ENCODE measurements around the gene ACKR3. TPM values are rescaled to one million over a fixed set of nuclear protein-coding genes. Genes with fewer than 3 reads are reported as not detected.

ACKR3 gene
- total RNA-seq, 2 experiments from 2014 or later: 0.86 to 1.6 TPM

DNA sequence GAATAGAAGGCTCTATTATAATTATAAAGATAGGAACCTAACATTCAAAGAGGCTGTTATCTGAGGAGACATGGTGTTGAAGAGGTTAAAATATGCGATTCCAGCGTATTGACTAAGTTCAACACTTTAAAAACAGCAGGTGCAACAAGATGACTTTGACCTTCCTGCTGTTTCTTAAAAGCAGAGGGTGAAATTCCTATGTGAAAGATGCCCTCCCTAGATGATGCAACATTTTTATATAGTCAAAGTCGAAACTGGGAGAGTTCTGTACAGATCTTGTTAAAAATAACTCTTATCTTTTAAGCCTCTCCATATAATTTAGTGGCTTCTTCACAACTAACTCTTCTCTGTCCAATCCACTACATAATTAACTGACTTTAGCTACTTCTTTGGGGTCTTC lies 4.4 kb upstream of the ACKR3 start:
- ChIA-PET CTCF (no interaction called here), POLR2A (no interaction called here)

DNA sequence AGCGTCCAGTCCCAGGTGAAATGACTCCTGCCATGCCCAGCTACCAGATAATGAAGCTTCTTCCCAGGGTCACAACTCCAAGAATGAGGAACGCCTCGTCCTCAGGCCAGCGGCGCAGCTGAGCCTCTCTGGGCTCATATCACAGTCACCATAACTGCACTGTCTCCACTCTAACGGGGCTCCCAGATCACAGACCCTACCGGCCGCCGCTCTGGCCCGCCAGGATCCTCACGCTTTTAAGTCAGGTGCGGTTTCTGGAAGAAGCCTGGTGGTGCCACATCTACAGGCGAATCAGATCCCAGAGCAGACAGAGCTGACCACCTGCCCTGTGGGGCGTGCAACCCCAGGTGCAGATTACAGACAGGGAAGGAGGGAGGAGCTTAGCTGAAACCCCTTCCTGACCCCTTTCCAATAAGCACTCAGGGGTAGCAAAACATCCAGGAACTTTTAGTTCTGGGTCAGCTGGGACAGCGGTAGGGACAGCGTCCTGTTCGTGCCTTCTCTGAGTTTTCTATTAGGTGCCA lies 3.7 kb upstream of the ACKR3 start:
- ChIA-PET CTCF (no interaction called here), POLR2A (no interaction called here)

DNA sequence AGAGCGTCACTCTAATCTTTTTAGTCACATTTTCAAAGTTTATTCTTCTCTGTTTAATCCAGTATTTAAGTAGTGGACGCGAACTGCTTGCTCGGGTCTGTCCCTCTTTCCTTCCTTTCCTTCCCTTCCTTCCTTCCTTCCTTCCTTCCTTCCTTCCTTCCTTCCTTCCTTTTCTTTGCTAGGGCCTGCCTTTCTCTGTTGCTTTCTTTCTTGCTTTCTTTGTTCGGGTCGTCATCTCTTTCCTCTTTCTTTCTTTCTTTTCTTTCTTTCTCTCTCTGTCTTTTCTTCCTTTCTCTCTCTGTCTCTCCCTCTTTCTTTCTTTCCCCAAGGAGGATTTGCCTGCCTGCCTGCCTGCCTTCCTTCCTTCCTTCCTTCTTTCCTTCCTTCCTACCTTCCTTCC lies 3.0 kb upstream of the ACKR3 start:
- ChIA-PET CTCF (no interaction called here), POLR2A (no interaction called here)

DNA sequence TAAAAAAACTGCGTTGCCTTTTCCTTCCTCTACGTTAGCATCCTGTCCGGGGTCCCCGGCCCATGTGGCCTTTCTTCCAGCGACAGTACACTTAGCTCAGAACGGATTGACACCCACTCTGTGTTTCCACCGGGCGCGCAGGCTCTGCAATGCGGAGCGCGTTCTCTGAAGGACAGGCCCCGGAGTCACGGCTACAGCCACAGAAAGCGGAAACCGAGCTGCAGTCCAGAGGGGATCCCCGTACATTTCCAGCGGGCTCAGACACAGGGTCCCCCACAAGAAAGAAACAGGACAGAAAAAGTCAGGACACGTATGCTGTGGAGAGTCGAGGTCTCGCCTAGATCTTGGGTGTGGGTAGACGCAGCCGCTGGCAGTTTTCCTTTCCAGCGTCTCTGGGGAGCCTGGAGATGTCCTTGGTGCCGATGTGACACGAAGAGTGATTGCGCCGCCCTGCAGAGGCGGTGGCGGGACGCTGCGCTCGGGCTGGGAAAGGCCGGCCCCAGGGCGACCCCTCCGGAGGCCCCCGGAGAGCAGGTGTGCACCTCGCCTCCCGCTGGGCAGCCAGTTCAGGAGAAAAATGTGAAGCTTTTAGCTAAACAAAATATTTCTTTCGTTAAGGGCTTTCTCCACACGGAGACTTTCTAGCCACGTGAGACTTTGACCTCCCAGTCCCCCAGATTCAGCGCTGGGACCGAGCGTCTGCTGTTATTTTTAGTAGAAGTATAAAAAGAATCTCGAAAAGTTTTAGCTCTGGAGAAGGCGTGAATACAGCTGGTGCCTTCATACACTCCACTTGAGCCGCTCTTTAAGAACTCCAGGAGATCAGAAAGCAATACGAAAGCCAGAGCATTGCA lies 1.3 kb upstream of the ACKR3 start:
- ChIA-PET CTCF (interaction anchor here (1.5 to 3.7 kb wide), 3 partner anchors 19 to 56 kb away, joined by 3 to 45 read pairs (median 9); no protein-coding TSS in a partner anchor), POLR2A (interaction anchor here (0.5 kb wide), 1 partner anchor 204 kb away, joined by 5 read pairs; no protein-coding TSS in a partner anchor)

DNA sequence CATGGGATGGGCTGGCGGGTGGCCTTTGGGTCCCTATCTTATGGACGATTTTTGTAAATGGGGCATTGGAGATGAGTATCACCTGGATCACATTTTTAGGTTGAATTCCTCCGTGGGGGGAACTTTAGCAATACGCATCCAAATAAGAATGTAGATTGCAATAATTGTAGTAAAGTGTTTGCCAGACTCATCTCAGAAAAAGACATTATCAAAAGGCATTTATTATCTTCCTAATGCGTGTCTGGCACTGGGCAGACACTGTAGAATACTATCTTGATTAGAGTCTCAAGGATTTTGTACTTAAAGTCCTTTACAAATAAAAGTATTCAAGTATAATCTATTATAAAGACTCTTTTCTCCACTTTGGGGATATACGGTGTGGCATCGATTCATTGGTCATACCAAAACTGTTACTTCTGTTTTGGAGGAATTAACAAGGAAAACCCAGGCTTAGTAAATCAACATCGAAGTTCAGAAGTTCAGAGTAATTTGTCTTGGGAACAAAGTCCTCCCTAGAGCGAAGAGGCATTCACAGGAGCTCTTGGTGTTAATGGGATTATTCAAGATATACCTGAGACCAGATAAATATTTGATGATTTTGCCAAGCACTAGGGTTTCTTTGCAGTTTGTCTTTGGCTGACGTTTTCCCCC lies 578 bp upstream of the ACKR3 start:
- ChIA-PET POLR2A (interaction anchor here (0.5 to 0.6 kb wide), 2 partner anchors 67 to 205 kb away, joined by 3 to 5 read pairs; no protein-coding TSS in a partner anchor), CTCF (interaction anchor here (1.0 to 3.7 kb wide), 6 partner anchors 14 to 215 kb away, joined by 3 to 45 read pairs (median 4); no protein-coding TSS in a partner anchor)

DNA sequence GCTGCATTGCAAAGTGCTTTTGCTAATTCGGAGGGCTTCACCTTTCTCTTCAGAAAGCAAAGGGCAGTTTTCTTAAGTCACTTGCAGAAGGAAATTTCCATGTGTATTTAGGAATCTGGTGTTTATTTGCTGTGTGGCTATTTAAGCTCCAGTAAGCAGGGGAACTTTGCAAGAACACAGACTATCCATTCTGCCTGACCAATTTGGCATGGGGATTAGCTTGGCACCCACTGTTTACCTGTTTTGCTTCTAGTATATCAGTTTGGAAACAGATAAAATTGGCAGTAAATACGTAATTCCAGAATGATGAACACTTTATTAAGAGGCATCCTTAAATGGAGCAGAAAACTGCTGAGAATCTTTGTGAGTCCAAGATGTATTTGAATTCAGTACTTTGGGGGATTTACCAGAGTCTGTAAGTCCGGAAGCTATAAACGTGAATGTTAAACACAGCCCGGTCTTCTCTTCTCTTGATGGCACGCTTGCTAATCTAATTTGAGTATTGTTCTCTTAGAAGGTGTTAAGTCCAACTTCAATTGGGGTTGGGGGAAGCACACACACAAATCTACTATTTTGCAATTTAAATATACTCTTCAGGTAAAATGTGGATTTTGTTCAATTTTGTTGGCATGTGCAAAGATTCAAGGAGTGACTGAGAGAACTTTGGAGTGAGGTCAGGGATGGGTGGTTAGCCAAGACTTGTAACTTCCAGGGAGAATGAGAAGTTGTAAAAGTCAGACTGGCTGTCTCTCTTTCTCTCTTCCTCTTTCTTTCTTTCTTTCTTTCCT lies 650 bp downstream of the ACKR3 start:
- CTCF ChIA-PET: interaction anchor here (0.6 to 3.7 kb wide), 12 partner anchors 16 to 491 kb away, joined by 3 to 45 read pairs (median 4); no protein-coding TSS in a partner anchor
- POLR2A ChIA-PET: no interaction called here

DNA sequence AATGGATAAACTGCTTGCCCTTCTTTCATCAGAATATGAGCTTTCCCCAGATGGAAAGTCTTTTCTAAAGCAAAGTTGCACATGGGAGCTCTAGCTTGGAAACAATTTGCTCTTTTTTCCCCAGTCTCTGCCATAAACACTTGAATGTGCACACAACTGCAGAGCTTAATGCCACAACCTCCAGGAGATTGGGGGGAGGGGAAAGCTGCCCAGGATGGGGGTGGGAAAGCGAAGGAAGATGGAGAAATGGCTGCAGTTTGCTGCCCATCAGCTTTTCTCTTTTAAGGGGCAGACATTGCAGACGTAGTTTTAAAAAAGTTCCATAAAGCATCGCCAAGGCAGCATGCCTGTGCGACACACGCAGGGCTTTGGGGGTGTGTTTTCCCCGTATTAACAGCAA lies 1.5 kb downstream of the ACKR3 start:
- ChIA-PET POLR2A (no interaction called here), CTCF (no interaction called here)

DNA sequence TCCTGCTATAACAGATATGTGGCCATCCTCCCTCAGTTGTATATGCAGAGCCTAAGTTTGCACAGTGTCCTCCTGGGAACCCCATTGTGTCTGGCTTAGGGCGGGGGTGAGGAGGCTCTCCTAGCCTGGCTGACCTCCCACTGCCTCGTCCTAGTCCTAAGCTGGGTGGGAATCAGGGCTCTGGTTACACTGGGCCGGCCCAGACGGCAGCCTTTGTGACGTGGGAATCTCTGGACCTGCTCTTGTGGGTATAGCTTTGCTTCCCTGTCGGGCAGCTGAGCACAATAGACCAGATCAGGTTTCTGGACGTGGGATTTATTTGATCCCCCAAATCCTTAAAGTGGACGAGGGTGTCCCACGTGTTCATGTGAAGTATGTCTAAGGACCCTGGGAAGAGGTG lies 2.9 kb downstream of the ACKR3 start:
- POLR2A ChIA-PET: no interaction called here
- CTCF ChIA-PET: interaction anchor here (0.6 kb wide), 1 partner anchor 390 kb away, joined by 4 read pairs; no protein-coding TSS in a partner anchor

DNA sequence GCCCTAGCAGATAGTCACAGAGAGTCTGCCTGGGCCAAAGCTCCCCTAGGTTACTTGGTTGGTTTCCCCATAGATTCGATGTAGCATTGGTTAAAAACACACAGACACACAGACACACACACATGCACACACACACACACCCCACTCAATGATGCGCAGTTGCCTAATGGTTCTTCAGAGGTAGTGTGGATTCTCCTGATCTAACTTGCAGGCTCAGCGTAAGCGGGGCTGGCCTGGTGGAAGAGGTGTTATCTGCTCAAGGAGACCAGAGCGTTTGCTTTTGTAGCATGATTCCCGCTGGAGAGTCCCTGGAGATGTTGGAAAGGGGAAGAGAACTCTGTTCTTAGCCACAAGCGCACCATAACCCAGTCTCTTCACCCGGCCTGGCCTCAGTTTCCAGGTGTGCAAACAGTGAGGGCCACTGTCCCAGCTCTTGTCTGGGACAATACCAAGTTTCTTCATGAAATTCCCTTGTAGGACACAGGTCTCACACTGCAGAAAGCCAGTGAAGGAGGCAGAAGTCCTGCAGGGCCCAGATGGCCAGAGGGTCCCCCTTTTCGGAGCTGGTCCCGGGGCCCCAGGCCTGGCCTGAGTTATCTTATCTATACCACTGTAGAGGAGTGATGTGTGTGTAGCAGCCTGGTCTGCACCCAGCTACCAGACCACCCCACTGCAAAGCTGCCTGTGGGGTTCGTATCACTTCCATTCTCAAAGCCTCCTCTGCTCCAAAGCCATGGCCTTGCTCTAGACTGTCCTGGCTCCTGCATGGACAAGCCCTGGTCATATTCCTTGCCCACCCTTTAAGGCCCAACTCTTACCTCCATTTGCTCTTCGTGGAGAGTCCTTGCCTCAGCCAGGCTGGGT lies 3.7 kb downstream of the ACKR3 start:
- POLR2A ChIA-PET: no interaction called here
- CTCF ChIA-PET: no interaction called here

DNA sequence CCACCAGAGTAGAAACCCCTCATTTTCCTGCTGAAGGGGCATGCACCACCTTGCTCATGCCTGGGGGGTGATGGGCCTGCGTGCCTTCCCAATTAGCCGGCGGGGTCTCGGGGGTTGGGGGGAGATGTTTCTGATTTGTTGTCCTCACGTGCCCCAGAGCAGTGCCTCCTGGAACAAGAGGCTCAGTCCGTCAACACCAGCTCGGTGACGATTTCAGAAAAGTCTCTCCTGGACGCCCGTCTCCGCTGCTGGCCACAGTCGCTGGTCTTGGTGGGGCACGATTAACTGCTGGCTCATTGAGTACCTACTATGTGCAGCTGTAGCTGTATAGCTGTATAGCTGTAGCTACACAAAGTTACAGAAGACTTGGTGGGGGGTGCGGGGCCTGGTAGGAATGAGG lies 4.4 kb downstream of the ACKR3 start:
- ChIA-PET CTCF (no interaction called here), POLR2A (no interaction called here)

DNA sequence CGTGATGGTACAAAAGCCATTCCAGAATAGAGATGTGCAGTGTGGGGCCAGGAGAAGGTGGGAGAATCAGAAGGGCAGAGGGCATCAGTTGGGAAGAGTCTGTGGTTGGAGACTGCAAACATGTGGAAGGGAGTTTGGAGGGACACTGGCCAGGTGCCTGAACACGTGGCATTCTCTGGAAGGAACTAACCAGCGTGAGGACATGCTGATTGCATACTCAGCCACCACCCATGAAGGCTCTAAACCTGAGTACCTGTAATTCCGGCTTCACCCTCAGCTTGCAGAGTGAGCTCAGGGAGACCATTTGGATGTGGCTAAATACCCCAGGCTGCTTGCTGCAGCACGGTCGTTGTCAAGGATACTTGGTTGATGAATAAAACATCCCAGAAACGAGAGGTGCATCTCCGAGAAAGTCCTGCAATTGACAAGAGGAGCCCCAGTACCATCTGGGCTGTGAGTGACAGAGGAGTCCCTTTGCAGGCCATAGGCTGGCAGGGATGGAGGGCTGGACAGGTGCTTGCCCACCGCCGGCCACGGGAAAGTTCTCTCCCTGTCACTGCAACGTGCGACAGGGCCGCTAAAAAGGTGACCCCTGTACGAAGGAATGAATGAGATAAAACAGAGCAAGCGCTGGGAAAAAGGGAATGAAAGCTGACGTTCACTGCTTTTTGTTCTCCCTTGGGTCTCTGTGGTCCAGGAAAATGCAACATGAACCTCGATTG lies 5.0 kb downstream of the ACKR3 start:
- CTCF ChIA-PET: no interaction called here
- POLR2A ChIA-PET: no interaction called here

DNA sequence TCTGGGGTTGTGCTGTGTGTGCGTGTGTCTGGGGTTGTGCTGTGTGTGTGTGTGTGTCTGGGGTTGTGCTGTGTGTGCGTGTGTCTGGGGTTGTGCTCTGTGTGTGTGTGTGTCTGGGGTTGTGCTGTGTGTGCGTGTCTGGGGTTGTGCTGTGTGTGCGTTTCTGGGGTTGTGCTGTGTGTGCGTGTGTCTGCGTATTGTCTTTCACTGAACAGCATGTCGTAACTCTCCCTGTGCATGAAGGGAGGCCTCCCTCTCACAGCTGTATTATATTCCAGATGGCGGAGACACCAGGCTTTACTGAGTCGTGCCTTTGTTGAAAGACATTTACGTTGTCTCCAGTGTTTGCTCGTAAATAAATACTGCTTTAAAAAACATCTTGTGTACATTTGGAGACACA lies 5.9 kb downstream of the ACKR3 start:
- ChIA-PET POLR2A (no interaction called here), CTCF (no interaction called here)

DNA sequence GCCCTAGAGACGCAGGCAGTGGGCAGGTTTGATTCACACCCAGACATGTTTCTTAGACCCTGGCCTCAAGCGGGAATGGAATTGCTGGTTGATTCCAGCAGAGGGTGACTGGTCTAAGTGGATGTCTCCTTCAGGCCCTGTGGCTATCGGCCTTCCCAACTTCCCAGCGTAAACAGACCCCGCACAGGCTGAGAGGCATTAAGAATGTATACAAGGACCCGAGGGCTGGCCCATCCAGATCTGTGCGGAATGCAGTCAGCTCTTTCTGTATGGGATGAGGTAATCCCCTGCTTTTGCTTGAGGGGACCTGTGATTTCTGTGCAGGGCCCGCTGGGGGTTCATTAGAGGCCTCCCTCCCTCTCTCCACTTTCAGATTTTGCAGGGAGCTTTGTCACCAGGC lies 6.5 kb downstream of the ACKR3 start:
- ChIA-PET POLR2A (no interaction called here), CTCF (no interaction called here)

DNA sequence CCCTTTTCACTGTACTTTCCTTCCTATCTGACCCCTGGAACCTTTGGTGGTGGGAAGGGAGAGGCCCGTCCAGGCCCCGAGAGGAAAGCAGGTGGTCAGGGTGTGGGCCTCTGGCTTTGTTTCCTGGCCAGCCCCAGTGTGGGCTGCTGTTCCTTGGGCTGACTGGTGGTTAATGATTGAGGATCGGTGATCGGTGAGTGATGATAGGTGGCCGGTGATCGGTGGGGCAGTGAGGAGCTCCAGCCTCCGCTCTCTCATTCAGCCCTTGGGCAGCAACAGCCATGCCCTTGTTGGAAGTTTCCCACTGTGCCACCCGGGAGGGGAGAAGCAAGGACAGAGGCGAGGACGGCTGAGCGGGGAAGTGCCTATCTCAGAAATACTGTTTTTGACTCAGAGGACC lies 7.3 kb downstream of the ACKR3 start:
- ChIA-PET POLR2A (no interaction called here), CTCF (no interaction called here)

DNA sequence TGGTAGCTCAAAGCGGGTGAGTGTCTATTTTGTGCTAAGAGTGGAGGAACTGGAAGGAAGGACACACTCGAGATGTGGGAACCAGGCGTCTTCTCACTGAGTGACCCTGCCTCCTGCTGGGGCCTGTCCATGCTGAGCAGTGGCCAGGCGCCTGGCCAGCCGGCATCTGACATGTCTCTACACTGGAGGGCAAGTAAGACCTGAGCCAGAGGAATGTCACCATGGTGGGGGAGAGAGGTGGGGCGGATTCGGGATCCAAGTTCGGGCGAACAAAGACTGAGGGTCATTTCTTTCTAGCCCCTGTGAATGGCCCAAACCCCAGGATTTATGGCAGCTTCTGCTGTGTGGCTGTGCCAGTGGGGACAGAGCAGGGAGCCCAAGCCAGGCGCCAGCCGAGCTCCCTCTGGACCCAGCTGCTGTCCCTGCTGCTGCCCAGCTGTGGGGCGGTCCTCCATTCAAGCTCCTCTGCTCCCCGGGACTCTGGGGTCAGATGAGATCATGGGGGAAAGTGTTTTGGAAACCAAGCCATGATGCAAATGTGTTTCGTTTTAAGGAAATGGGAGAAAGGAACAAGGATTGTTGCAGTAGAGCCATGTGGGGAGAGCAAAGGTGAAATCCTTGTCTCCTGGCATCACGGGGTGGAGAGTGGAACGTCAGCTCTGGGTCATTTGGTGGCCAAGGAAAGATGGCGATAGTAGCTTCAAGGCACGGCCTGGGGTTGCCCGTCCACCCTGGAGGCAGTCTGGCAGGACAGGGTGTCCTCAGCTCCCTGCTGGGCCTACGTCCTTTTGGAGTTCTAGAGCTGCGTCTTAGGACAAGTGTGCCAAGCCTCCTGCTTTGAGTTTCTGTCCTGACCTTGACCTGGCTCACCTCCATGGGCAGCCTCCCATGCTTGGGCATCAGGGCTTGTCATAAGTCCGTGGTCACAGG lies 8.1 kb downstream of the ACKR3 start:
- POLR2A ChIA-PET: no interaction called here

DNA sequence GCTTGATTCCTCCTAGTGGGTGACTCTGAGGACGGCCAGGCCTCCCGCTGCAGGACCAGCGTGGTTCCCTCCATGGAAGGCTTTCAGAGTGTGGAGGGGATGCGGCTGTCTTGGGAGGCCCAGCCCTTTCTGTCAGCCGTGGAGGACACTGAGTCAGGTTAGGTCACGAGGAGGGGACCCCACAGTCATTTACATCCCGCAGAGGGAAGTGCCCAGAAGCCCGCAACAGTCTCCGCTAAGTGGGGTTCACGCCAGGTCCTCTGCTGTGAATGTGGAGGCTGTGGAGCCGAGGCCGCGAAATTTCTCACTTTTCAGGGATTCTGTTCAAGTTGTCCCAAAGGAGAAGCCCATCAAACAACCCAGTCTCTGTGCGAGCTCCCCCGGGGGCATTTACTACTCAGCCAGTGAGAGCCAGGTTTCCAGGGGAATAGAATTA lies 8.8 kb downstream of the ACKR3 start:
- POLR2A ChIA-PET: no interaction called here
- CTCF ChIA-PET: no interaction called here

More for the DNA sequence above, 8.1 kb downstream of the ACKR3 start:
- CTCF ChIA-PET: interaction anchor here (0.6 kb wide), 1 partner anchor 1737 kb away, joined by 3 read pairs; no protein-coding TSS in a partner anchor

DNA sequence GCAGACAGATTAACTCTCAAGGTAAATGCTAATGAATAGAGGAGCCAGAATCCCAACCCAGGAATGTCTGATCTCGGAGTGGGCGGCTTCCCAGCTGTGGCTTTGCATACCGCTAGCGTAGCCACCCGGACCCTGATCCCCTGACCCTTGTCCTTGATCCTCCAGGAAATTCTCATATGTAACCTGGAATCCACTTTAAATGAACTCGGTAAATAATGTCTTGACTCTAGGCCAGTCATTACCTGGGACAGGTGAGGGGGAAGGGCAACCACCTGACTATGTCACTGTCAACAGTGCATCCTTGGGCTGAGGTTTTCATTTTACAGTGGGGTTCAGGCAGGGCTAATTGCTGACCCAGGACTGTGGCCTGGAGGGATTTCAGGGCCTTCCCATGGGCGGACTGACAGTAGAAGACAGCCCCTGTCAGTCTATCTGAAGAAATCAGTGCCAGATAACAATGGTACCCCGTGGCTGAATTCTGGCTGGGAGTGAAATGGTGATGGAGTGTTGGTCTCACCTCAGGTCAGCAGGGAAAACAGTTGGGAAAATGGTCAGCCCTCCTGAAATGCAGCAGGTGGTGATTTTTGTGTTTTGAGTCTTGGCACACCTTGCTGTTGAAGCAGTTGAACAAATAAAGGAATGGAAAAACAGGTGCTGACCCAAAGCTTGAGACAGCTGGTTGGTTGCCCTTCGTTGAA lies 9.6 kb downstream of the ACKR3 start:
- CTCF ChIA-PET: no interaction called here
- POLR2A ChIA-PET: no interaction called here
